GM23338 (cell line): Measurements from ENCODE around the gene LENG9. TPM values are rescaled to one million over a fixed set of nuclear protein-coding genes. Genes with fewer than 3 reads are reported as not detected.

ENCODE experiments used
- ATAC-seq: fragments of 200-7000 bp; cut with Tn5 transposase; 3 replicates; pipeline ENCODE4 v1.9.1; 2020
- DNase-seq: peaks from one replicate; pipeline ENCODE4 v3.0.0-alpha.2; 2015; ENCODE audit warnings: low spot score
- H2AFZ ChIP-seq: fragments of 200-600 bp; sonication (generic); 2 replicates; pipeline ENCODE4 v1.8.0; 2016; ENCODE audit warnings: antibody characterized with exemption, mild to moderate bottlenecking, moderate library complexity
- H3F3A ChIP-seq: fragments of 200-600 bp; sonication (generic); replicated peaks from 2 replicates; pipeline ENCODE4 v1.8.0; 2017; ENCODE audit warnings: antibody characterized with exemption, mixed run types, low read depth
- H3K27ac ChIP-seq: fragments of 200-600 bp; sonication (generic); 2 replicates; pipeline ENCODE4 v1.6.1; 2016; ENCODE audit warnings: low read depth
- H3K27me3 ChIP-seq: fragments of 200-600 bp; sonication (generic); 2 replicates; pipeline ENCODE4 v1.8.0; 2016; ENCODE audit warnings: mild to moderate bottlenecking, mixed run types, moderate library complexity; ENCODE audit not compliant: insufficient read depth
- H3K36me3 ChIP-seq: fragments of 200-600 bp; sonication (generic); 2 replicates; pipeline ENCODE4 v1.8.0; 2016; ENCODE audit warnings: mild to moderate bottlenecking; ENCODE audit not compliant: insufficient read depth
- H3K4me1 ChIP-seq: fragments of 200-600 bp; sonication (generic); 2 replicates; pipeline ENCODE4 v1.8.0; 2016; ENCODE audit warnings: mild to moderate bottlenecking, moderate library complexity; ENCODE audit not compliant: insufficient read depth
- H3K4me2 ChIP-seq: fragments of 200-600 bp; sonication (generic); 2 replicates; pipeline ENCODE4 v1.7.1; 2017; ENCODE audit warnings: mixed run types
- H3K4me3 ChIP-seq: fragments of 200-600 bp; sonication (generic); 2 replicates; pipeline ENCODE4 v1.6.1; 2016; ENCODE audit warnings: mixed run types
- H3K79me2 ChIP-seq: fragments of 200-600 bp; sonication (generic); replicated peaks from 2 replicates; pipeline ENCODE4 v1.8.0; 2017; ENCODE audit warnings: mild to moderate bottlenecking; ENCODE audit not compliant: insufficient read depth
- H3K9me2 ChIP-seq: fragments of 200-600 bp; sonication (generic); 2 replicates; pipeline ENCODE4 v1.8.0; 2017; ENCODE audit not compliant: insufficient read depth
- H4K20me1 ChIP-seq: fragments of 200-600 bp; sonication (generic); replicated peaks from 2 replicates; pipeline ENCODE4 v1.8.0; 2017; ENCODE audit warnings: mild to moderate bottlenecking; ENCODE audit not compliant: insufficient read depth
- H3K27ac Mint-ChIP-seq: 2 replicates; pipeline ENCODE4 v1.8.0; 2020; ENCODE audit warnings: inconsistent platforms, mild to moderate bottlenecking, moderate library complexity, mixed read lengths
- H3K27me3 Mint-ChIP-seq: 3 replicates; pipeline ENCODE4 v1.8.0; 2022; ENCODE audit warnings: low read depth, mild to moderate bottlenecking, moderate library complexity, mixed read lengths, inconsistent platforms; ENCODE audit not compliant: insufficient read depth, poor library complexity
- H3K36me3 Mint-ChIP-seq: 3 replicates; pipeline ENCODE4 v1.8.0; 2021; ENCODE audit warnings: low read depth, mild to moderate bottlenecking, inconsistent platforms, moderate library complexity, mixed read lengths
- H3K4me1 Mint-ChIP-seq: 3 replicates; pipeline ENCODE4 v1.8.0; 2020; ENCODE audit warnings: mild to moderate bottlenecking, inconsistent platforms, mixed read lengths
- H3K4me3 Mint-ChIP-seq: 3 replicates; pipeline ENCODE4 v1.8.0; 2021; ENCODE audit warnings: moderate library complexity, mild to moderate bottlenecking, inconsistent platforms, mixed read lengths
- H3K9me3 Mint-ChIP-seq: 3 replicates; pipeline ENCODE4 v1.8.0; 2020; ENCODE audit warnings: moderate library complexity, mild to moderate bottlenecking, inconsistent platforms, mixed read lengths
- CTCF ChIP-seq, 2 experiments: fragments of 200-600 bp in 1 of 2; sonication (generic) in 1 of 2; conservative IDR thresholded peaks; 2 replicates each; pipeline versions ENCODE4 v1.5.1 to v1.6.1; 2016 to 2017; ENCODE audit warnings: antibody characterized with exemption in 2 of 2, low read depth in 2 of 2, mild to moderate bottlenecking in 2 of 2, moderate library complexity in 1 of 2
- POLR2AphosphoS5 ChIP-seq: IDR thresholded peaks from 2 replicates; pipeline ENCODE4 v1.6.1; 2016; ENCODE audit warnings: antibody characterized with exemption, low read depth
- ZNF462 ChIP-seq: fragments of 250-450 bp; sonication (Bioruptor Pico); IDR thresholded peaks from 2 replicates; pipeline ENCODE4 v1.5.0; 2020; ENCODE audit warnings: mild to moderate bottlenecking, moderate library complexity
- polyA plus RNA-seq: library from polyadenylated mRNA; unstranded; fragments of >200 nt; fragmentation: Nextera tagmentation; extraction: Ambion mirVana; gene quantifications from 2 replicates; pipeline ENCODE4 v1.2.1, GENCODE V29; 2016
- total RNA-seq: library from RNA; depleted of rRNA; stranded (reverse); fragments of >200 nt; shearing (Covaris generic); gene quantifications from 2 replicates; pipeline ENCODE4 v1.2.3, GENCODE V29; 2014

The LENG9 gene
- total and polyA plus RNA-seq, 2 experiments from 2014 or later: 0.26 to 6.4 TPM

- no peak for TF ChIP-seq ZNF462
- no peak for TF ChIP-seq CTCF (conservative IDR thresholded peaks at IDR 0.05; ENCODE audit: low read depth in 2 of 2)
Observed at GRCh38 chr19:54418030-54418929, 45.3 kb downstream of the LENG9 start (continued).

GRCh38 chr19:54416695-54417491, 46.7 kb downstream of the LENG9 start:
- Histone ChIP-seq H3K9me2 (no peaks in the 10 kb centered on the region), H2AFZ (no peak overlapping the region), H4K20me1 (no peaks in the 10 kb centered on the region), H3K36me3 (no peaks in the 10 kb centered on the region), H3K4me3 (peak overlapping the region; percentile 86), H3K79me2 (0 out of 2 replicates have a peak, but pooled peaks cover 3% of the 10 kb centered on the region), H3F3A (peaks cover 19% of the 10 kb centered on the region), H3K4me2 (peak overlapping the region; percentile 95), H3K27ac (no peak overlapping the region), H3K4me1 (peaks cover 30% of the 10 kb centered on the region), H3K27me3 (peaks cover 23% of the 10 kb centered on the region)
- peak; percentile 46 for DNase-seq
- Mint-ChIP-seq H3K27me3 (peaks cover 36% of the 10 kb centered on the region), H3K4me3 (peak overlapping the region; percentile 86), H3K27ac (no peak overlapping the region), H3K36me3 (peaks cover 22% of the 10 kb centered on the region), H3K9me3 (peaks cover 22% of the 10 kb centered on the region), H3K4me1 (peaks cover 37% of the 10 kb centered on the region)
- no peak for TF ChIP-seq POLR2AphosphoS5
- ATAC-seq: no peak; the same call in 2 of the 3 replicates
